Muscle of arm (tissue), 12 donors: ENCODE results near the gene IL1RAPL2. TPM values are rescaled to one million over a fixed set of nuclear protein-coding genes. Genes with fewer than 3 reads are reported as not detected.
A peak's percentile ranks its signal among the peaks of the same experiment; 100 is the strongest.
"Not testable (repeated sequence)": the region's sequence is repeated elsewhere in the genome, so short reads cannot be mapped to it uniquely, and the experiment has no call there.

ENCODE experiments used
- DNase-seq: peaks from one replicate; pipeline ENCODE4 v3.0.0-alpha.2; 2013
- polyA plus RNA-seq, 12 donors: library from polyadenylated mRNA; unstranded; fragments of 120-200 nt; gene quantifications; one replicate each; pipeline ENCODE4 v1.2.1, GENCODE V29; 2013; ENCODE audit not compliant: insufficient read length in 12 of 12

The IL1RAPL2 gene
- polyA plus RNA-seq, 12 donors = 1.7 to 4.2 (median 2.8) TPM; not detected in 2

DNA sequence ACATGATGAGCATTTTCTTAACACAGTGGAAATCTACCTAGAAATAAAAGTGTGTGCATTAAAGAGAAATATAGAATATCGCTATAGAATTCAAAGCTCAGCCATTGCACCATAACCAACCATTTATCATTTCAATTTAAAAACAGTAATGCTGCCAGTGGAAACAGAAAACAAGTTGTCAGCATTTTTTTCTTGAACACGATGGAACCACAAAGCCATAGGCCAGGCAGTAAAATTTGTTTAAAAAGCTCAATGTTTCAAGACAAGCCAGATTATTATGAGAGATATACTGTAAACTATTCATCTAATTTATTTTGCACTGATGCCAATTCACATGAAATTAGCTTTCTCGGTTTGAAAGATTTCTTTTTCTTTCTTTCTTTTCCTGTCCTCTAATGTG lies 1209.7 kb downstream of the IL1RAPL2 start:
- DNase-seq = no peak

DNA sequence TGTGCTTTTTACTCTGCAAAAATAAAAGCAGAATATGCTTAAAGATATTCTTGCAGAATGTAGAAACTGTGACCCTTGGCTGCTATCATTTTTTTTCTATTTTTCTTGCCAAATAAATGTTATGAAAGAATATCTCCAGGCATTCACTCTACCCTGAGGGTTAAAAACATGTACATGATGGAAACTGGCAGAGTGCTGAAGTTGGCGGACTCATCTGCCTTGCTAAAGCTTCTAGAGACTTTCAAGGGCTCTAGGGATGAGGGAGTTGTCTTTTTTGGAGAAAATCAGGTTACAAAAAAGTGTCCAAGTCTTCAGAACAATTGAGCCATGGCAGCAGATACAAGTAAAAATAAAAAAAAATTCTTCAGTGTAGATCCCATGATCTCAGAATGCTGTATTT lies 1215.8 kb downstream of the IL1RAPL2 start:
- DNase-seq = peak; percentile 88

DNA sequence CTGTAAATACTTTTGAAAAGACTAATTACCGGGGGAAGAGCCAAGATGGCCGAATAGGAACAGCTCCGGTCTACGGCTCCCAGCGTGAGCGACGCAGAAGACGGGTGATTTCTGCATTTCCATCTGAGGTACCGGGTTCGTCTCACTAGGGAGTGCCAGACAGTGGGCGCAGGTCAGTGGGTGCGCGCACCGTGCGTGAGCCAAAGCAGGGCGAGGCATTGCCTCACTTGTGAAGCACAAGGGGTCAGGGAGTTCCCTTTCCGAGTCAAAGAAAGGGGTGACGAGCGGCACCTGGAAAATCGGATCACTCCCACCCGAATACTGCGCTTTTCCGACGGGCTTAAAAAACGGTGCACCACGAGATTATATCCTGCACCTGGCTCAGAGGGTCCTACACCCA lies 1230.9 kb downstream of the IL1RAPL2 start:
- not testable (repeated sequence) for DNase-seq

DNA sequence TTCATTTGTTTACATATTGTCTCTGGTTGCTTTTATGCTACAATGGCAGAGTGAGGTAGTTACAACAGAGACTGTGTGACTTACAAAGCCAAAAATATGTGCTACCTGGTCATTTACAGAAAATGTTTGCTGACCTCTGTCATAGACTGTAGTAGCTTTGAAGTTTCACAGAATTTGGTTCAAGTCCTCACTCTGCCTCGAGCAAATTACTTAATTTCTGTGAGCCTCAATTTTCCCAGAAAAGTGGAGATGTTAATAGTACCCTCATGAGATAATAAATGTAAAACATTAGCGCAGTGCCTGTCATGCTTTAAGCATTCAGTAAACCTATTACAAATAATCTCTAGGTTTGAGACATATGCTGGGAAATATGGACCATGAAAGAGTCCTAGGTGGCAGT lies 1237.9 kb downstream of the IL1RAPL2 start:
- no peak for DNase-seq

DNA sequence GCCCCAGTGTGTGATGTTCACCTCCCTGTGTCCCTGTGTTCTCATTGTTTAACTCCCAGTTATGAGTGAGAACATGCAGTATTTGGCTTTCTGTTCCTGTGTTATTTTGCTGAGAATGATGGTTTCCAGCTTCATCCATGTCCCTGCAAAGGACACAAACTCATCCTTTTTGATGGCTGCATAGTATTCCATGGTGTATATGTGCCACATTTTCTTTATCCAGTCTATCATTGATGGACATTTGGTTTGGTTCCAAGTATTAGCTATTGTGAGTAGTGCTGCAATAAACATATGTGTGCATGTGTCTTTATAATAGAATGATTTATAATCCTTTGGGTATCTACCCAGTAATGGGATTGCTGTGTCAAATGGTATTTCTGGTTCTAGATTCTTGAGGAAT lies 1239.7 kb downstream of the IL1RAPL2 start:
- not testable (repeated sequence) for DNase-seq

DNA sequence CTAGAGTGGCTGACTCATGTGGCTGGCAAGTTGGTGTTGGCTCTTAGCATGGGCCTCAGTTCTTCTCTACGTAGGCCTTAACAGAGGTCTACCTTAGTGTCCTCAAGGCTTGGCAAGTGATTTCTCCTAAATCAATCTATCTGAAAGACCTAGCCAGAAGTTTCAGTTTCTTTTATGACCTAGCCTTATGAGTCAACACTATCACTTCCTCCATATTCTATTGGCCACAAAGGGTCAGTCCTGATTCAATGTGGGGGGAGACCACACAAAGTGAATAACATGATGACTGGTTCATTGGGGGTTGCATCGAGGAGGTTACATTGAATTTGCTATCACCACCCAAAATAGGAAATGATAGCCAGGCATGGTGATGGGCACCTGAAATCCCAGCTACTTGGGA lies 1250.5 kb downstream of the IL1RAPL2 start:
- no peak for DNase-seq
